Measurements from ENCODE around the gene LDLRAD4.

The LDLRAD4 gene

GRCh38 chr18:13568443-13569392 is 350.2 kb downstream of the LDLRAD4 start:
- no peak for FAIRE-seq

GRCh38 chr18:13570216-13570615 is 351.7 kb downstream of the LDLRAD4 start:
- FAIRE-seq = no peak

- FAIRE-seq = no peak
Measured at GRCh38 chr18:13570856-13571495, 352.4 kb downstream of the LDLRAD4 start.

GRCh38 chr18:13572148-13572547 is 353.6 kb downstream of the LDLRAD4 start:
- no peak for FAIRE-seq

GRCh38 chr18:13572721-13573120 is 354.2 kb downstream of the LDLRAD4 start:
- no peak for FAIRE-seq

- FAIRE-seq = no peak
Measured at GRCh38 chr18:13573750-13574149, 355.2 kb downstream of the LDLRAD4 start.

- no peak for FAIRE-seq
Measured at GRCh38 chr18:13574355-13574754, 355.8 kb downstream of the LDLRAD4 start.

- FAIRE-seq = no peak
Measured at GRCh38 chr18:13574761-13575160, 356.2 kb downstream of the LDLRAD4 start.

GRCh38 chr18:13576598-13576997 is 358.0 kb downstream of the LDLRAD4 start:
- no peak for FAIRE-seq

GRCh38 chr18:13577091-13577697 is 358.6 kb downstream of the LDLRAD4 start:
- FAIRE-seq = no peak

GRCh38 chr18:13577781-13578180 is 359.2 kb downstream of the LDLRAD4 start:
- FAIRE-seq = no peak

GRCh38 chr18:13578400-13578799 is 359.8 kb downstream of the LDLRAD4 start:
- FAIRE-seq = no peak

- no peak for FAIRE-seq
Measured at GRCh38 chr18:13579874-13580273, 361.3 kb downstream of the LDLRAD4 start.

- no peak for FAIRE-seq
Measured at GRCh38 chr18:13580351-13580750, 361.8 kb downstream of the LDLRAD4 start.

- FAIRE-seq = no peak
Measured at GRCh38 chr18:13580991-13581390, 362.4 kb downstream of the LDLRAD4 start.

- no peak for FAIRE-seq
Measured at GRCh38 chr18:13581496-13582177, 363.1 kb downstream of the LDLRAD4 start.

GRCh38 chr18:13582178-13582670 is 363.7 kb downstream of the LDLRAD4 start:
- FAIRE-seq = no peak

- no peak for FAIRE-seq
Measured at GRCh38 chr18:13583576-13584550, 365.3 kb downstream of the LDLRAD4 start.

GRCh38 chr18:13584825-13585224 is 366.3 kb downstream of the LDLRAD4 start:
- no peak for FAIRE-seq

GRCh38 chr18:13585379-13586153 is 367.0 kb downstream of the LDLRAD4 start:
- FAIRE-seq = no peak

- no peak for FAIRE-seq
Measured at GRCh38 chr18:13587001-13587400, 368.4 kb downstream of the LDLRAD4 start.

Data from G401.6 (cell line).